ENCODE data around the gene GASK1B.

Gene GASK1B

DNA sequence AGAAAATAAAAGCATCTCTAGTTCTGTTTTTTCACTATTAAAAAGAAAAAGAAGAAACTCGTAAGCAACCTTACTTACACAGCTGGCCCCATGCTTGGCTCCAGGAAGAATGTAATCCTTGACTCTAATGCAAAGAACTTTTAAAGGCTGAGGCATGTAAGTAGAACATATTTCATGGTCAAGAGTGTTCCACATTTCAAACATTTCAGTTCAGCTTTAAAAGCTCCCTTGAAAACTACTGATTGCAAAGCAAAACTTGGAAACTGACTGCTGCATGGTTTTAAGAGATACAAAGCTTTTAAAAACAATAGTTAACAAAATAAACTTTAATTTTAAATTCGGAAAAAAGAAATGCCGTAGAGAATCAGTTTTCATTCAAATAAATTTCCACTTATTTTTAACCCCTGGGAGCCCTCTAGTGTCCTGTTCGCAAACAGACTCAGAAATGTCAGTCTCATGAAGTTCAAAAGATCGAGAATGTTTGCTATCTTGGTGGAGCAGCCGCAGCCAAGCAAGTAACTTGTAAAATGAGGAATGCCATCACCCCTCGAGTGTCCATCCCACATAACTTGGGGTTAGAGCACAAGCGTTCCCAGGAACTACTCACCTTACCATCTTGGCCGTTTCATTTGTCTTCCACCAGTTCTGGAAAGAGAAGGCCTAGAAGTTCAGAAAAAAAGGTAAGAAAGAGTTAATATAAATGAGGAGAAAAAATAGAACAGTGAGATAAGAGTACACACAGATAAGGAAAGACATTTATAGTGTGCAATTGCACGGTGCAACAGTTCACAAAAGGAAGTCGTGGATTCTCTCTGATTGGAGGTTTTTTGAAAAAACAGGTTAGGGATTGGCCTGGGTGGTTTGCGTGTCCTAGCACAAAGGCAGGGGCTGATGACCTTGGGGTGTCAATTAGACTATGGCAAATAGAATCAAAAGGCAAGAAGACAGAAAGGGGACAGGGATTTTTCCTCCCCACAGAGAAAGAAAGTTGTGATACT, at the start of gene GASK1B:
TSS of gene GASK1B (minus strand) at position 765 of the 998 bp plus-strand sequence. CDS start 1,650 bp downstream, outside the sequence.
- in situ Hi-C loops (cut with HindIII; ENCODE audit: low pct_ligation_motif_present, low pct_unique_long_range_greater_than_20kb, low sequenced_read_pairs) = loop anchor here (10.0 kb wide), 1 partner anchor 178 kb away; no protein-coding TSS in a partner anchor
- peak; percentile 73 for DNase-seq

DNA sequence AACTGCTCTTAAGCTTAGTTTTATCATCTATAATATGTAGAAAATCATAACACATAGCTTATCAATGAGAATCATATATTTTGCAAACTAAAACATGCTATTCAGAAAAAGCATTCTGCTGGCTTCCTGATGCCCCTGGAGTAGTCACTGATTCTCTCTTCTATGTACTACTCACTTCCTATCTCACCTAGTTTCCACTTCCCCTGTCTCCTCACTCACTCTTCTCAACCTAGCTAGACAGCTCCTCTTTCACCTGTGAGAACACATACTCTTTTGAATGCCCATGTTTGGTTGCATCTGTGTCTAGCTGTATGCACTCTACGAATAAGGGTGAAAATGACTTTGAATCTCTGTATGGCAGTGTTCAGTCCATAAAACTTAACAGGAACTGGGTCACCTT, 46.8 kb upstream of the GASK1B start:
- no peak for DNase-seq
- in situ Hi-C loops (cut with HindIII; ENCODE audit: low pct_ligation_motif_present, low pct_unique_long_range_greater_than_20kb, low sequenced_read_pairs) = no loop called here

DNA sequence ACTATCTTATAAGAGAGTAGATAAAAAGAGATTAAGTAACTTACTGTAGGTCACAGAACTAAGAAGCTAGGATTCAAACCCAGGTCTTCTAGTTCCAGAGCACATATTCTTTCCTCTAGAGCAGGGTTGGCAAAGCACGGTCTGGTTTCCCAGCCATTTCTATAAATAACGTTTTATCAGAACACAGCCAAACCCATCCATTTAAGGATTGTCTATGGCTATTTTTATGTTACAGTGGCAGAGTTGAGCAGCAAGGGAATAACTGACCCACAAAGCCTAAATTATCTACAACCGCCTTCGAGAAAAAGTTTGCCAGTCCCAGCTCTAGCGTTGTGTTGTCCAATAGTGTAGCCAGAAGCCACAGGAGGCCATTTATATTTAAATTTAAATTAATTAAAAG, 44.9 kb upstream of the GASK1B start:
- no peak for DNase-seq

GRCh38 chr4:158214856-158215255, 42.0 kb upstream of the GASK1B start:
- in situ Hi-C loops (cut with HindIII; ENCODE audit: low pct_ligation_motif_present, low pct_unique_long_range_greater_than_20kb, low sequenced_read_pairs) = no loop called here
- no peak for DNase-seq

More for the DNA sequence above, 44.9 kb upstream of the GASK1B start:
- in situ Hi-C loops (cut with HindIII; ENCODE audit: low pct_ligation_motif_present, low pct_unique_long_range_greater_than_20kb, low sequenced_read_pairs) = no loop called here

- no peak for DNase-seq
- in situ Hi-C loops (cut with HindIII; ENCODE audit: low pct_ligation_motif_present, low pct_unique_long_range_greater_than_20kb, low sequenced_read_pairs) = no loop called here
Observed at GRCh38 chr4:158213466-158213865, 40.6 kb upstream of the GASK1B start.

DNA sequence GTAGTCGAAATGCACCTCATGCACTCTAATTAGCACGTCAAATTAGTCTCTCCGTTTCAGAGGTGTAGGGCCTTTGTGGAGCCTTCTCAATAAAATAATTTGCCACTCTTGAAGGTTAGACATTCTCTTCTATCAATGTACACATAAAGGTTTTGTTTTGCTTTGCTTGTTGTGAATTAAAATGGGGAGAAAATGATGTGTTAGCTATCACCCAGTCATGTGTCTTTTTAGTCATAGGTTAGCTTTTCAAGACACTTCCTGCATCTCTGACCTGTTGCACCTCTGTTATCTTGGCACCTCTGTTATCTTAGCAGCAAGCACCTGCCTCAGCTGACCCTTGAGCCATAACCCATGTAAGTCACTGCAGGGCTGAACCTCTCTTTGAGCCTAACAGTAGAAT, 38.4 kb upstream of the GASK1B start:
- DNase-seq = peak; percentile 45
- in situ Hi-C loops (cut with HindIII; ENCODE audit: low pct_ligation_motif_present, low pct_unique_long_range_greater_than_20kb, low sequenced_read_pairs) = no loop called here

- peak; percentile 94 for DNase-seq
- in situ Hi-C loops (cut with HindIII; ENCODE audit: low pct_ligation_motif_present, low pct_unique_long_range_greater_than_20kb, low sequenced_read_pairs) = no loop called here
Observed at GRCh38 chr4:158209825-158210807, 37.3 kb upstream of the GASK1B start, which contains the start of gene TMEM144. TSS of gene TMEM144 (plus strand) at chr4:158210486. CDS start at chr4:158212668, 2,182 bp downstream.

DNA sequence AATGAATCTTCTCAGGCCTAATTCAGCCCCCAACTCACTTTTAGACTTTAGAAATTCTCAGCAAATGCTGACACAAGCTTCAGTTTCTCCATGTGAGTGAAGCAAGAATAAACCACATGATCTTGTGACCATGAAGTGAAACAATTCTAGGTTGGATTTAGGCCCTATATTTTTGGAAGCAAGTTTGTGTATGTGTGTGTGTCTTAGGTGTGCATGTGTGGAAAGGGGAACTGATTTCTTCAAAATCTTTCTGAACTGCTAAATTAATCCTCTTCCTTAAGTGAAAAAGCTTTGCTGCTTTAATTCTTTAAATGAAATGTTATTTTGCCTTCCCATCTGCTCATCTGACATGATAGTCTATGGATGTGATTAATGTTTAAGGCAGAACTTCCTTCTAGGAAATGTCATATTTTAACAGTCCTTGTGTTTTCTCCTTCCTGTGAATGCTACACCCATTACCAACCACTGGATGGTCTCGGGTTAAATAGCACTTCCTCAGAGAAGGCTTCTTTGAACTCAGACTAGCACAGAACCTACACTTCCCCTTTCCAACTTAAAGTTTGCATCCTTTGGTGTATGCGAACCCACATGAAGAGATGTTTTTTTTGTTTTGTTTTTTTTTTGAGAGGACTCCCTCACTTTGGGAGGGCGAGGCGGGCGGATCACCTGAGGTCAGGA, 36.3 kb upstream of the GASK1B start:
- in situ Hi-C loops (cut with HindIII; ENCODE audit: low pct_ligation_motif_present, low pct_unique_long_range_greater_than_20kb, low sequenced_read_pairs) = no loop called here
- DNase-seq = no peak

GRCh38 chr4:158203929-158204328, 31.1 kb upstream of the GASK1B start:
- in situ Hi-C loops (cut with HindIII; ENCODE audit: low pct_ligation_motif_present, low pct_unique_long_range_greater_than_20kb, low sequenced_read_pairs) = no loop called here
- DNase-seq = no peak

DNA sequence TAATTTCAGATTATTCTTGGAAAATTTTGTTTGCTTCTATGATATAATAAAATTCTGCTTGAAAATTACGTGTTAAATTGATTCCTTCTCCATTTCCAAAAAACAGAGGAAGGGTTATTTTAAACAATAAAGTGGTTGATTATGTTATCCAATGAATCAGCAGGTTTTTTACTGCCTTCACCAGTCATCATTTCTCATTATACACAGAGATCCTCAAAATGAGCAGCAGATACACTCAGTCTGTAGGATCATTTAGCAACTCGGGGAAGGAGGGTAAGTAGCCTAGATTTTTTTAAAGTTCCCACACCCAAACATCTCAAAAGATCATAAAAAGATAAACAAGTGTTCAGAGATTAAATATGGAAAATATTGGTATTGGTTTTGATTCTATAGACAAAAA, 30.6 kb upstream of the GASK1B start:
- no peak for DNase-seq
- in situ Hi-C loops (cut with HindIII; ENCODE audit: low pct_ligation_motif_present, low pct_unique_long_range_greater_than_20kb, low sequenced_read_pairs) = no loop called here

- DNase-seq = no peak
- in situ Hi-C loops (cut with HindIII; ENCODE audit: low pct_ligation_motif_present, low pct_unique_long_range_greater_than_20kb, low sequenced_read_pairs) = no loop called here
Observed at GRCh38 chr4:158202481-158202880, 29.7 kb upstream of the GASK1B start.

DNA sequence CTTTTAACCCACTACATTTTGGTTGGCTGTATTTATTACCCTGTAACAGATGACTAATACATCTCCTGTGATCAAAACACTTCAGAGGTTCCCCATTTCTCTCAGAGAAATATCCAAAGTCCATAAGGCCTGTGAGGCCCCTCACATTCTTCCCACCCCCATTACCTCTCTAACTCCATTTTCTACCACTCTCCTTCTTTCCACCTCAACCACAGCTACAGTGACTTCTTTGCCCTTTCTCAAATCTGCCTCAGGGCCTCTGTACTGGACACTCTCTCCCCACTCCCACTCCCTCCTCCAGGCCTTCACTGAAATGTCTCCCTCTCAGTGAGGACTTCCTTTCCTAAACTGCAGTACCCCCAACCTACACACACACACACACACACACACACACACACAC, 29.1 kb upstream of the GASK1B start:
- in situ Hi-C loops (cut with HindIII; ENCODE audit: low pct_ligation_motif_present, low pct_unique_long_range_greater_than_20kb, low sequenced_read_pairs) = no loop called here

DNA sequence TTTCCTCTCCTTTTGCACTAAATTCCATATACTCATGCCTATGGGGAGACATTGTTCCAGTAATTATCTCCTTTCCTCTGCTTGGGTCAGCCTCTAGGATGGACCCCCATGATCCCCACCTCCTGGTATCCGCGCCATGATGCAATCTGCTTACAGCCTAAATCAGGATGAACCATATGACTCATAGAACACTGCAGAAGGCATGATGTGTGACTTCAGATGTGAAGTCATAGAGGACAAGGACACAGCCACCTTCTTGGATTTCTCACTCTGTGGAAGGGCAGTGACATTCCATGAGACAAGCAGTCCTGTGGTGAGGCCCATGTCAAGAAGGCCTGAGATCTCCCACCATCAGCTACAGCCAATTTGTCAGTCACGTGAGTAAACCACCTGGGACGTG, 28.5 kb upstream of the GASK1B start:
- in situ Hi-C loops (cut with HindIII; ENCODE audit: low pct_ligation_motif_present, low pct_unique_long_range_greater_than_20kb, low sequenced_read_pairs) = no loop called here

More for the DNA sequence above, 29.1 kb upstream of the GASK1B start:
- DNase-seq = no peak

GRCh38 chr4:158200214-158200613, 27.4 kb upstream of the GASK1B start:
- in situ Hi-C loops (cut with HindIII; ENCODE audit: low pct_ligation_motif_present, low pct_unique_long_range_greater_than_20kb, low sequenced_read_pairs) = no loop called here
- DNase-seq = no peak

More for the DNA sequence above, 28.5 kb upstream of the GASK1B start:
- no peak for DNase-seq

DNA sequence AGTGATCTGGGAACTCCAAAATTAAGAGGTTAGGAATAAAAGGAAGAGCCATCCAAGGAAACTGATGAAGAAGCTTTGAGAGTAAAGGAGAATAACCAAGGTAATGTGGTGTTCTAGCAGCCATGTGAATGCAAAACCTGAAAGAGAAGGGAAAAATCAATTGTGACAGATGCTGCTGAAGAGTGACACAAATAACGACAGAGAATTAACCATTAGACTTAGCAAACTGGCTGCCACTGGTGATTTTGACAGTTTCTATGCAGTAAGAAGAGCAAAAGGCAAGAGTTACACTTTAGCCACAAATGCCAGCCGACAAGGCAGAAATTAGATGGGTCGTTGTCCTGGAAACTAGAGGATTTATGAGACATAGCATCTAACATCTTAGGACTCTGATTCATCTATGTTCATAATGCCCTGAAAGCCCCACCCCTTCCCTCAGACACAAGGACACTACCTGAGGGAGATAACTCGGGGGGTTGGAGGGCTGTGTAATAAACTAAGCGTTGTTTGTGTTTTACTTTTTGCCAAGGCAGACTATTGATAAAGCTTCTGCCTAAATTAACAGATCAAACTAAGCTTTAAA, 24.5 kb upstream of the GASK1B start:
- in situ Hi-C loops (cut with HindIII; ENCODE audit: low pct_ligation_motif_present, low pct_unique_long_range_greater_than_20kb, low sequenced_read_pairs) = no loop called here

DNA sequence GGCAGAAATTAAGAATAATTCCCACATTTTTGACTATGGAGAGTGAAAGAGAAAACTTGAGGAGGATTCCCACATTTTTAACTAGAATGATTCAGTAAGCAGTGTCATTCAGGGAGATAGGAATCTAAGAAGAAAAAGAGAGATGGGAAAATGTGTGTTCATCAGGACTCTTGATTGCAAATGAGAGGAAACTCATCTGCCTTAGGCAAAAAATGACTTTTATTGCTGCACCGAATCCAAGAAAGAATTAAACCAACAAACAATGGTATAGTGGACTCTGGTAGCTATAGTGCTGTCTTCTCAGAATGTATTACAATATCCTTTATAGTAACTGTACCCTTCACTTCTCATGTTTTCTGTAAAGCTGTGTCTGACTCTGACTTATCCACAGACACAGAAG, 22.5 kb upstream of the GASK1B start:
- DNase-seq = no peak
- in situ Hi-C loops (cut with HindIII; ENCODE audit: low pct_ligation_motif_present, low pct_unique_long_range_greater_than_20kb, low sequenced_read_pairs) = no loop called here

More for the DNA sequence above, 24.5 kb upstream of the GASK1B start:
- no peak for DNase-seq

DNA sequence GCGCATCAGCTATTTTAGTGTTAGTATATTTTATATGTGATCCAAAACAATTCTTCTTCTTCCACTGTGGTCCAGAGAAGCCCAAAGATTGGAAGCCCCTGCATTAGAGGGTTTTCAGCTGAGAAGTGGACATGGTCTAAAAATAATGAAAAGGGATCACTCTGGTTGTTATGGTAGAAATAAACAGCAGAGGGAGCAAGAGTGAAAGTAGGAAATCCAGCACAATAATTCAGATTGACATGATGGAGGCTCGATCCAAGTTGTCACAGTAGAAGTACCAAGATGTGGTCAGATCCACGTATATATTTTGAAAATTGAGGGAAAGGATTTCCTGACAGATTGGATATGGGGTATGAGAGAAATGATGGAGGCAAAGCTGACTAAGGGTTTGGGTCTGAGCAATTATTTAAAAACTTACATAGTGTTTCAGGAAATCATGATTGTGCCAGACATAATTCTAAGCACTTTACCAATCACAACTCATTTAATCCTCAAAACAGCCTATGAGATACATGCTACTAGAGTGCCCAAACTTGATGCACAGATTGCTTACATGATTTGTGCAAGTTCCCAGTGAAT, 20.4 kb upstream of the GASK1B start:
- DNase-seq = peak; percentile 61
- in situ Hi-C loops (cut with HindIII; ENCODE audit: low pct_ligation_motif_present, low pct_unique_long_range_greater_than_20kb, low sequenced_read_pairs) = no loop called here
